Stimulated activated CD4-positive, alpha-beta T cell treated with anti-CD3 and anti-CD28 coated beads, Interleukin-1b, Interleukin-23, amount 100 ng/mL, for 24 hours (primary cell): ENCODE measurements around the gene ERFL.
"Not testable (repeated sequence)": the region's sequence is repeated elsewhere in the genome, so short reads cannot be mapped to it uniquely, and the experiment has no call there.

Experiments used
- DNase-seq, 4 experiments: peaks; one replicate each; pipeline ENCODE4 v3.0.0-alpha.2; 2020; ENCODE audit warnings: low read depth in 4 of 4, low spot score in 1 of 4

Gene ERFL

GRCh38 chr19:41914424-41914834 is 13.8 kb downstream of the ERFL start:
- not testable (repeated sequence) for DNase-seq

GRCh38 chr19:41913538-41914423 is 14.5 kb downstream of the ERFL start:
- no peak for DNase-seq

- DNase-seq = no peak
These were observed 15.2 kb downstream of the ERFL start for GRCh38 chr19:41912899-41913537.

- DNase-seq = no peak
These were observed 16.1 kb downstream of the ERFL start for GRCh38 chr19:41911889-41912731.

DNA sequence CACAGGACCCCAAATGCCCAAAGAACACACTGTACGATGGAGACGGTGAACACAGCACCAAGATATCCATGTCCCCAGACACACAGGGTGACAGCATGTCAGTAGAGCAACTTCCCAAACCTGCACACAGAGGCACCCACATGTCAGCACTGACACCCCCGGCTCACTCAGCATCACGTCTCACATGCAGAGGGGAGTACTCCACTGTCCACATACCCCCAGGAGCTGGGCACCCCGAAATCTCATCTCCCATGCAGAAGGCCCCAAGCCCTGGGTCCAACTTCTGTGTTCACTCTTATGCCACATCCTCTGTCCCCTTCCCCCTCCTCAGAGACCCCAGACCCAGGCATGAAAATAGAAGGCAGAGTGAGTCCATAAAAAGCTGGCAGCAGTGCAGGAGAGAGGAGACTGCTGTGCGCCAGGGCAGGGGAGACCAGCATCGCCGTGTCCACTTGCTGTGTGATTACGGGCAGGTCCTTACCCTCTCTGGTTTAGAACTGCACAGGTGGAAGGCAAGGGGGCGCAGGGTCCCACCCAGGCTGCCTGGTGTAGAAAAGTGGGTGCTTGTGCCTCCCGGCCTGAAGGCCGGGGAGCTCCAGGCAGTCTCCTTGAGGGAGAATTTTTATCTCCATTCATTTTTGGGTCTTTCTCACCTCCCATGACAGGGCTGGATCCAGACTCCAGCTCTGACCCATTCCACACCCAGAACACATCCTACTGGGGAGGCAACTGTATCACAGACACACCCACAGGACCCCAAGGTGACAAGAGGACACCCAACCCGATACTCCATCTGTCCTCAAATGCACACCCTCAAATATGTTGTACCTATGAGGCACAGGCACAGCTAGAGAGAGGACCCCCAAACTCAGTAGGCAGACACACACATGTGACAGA is 17.0 kb downstream of the ERFL start:
- DNase-seq = no peak

DNA sequence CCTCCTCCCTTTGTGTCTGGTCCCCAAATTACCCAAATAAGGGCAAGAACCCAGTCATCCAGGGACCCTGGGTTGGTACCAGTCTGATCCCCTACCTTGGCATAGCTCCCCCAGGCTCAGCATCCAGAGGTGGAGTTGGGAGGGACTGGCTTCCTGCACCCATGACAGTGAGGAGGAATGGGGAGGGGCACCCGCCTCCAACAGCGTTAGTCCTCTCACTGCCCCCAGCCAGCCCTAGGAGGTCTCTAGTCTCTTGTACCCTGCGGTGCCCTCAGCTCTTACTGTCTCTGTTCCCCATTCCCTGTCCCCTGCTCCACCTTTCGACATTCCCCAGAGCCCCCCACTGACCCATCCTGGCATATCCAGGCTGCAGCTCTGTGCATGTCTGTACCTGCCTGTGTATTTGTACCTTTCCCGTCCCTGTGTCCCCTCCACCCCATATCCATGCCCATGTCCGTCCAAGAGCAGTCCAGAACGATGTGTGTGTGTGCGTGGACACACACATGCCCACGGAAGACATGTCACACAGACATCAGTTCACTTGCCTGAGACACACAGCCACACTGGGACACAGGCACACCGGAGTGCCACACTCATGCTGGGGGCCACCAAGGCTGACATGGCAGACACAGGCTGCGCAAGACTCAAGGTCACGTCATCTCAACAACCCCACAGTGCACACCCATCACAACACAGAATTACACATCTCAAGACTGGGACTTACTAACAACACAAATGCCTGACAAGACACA is 17.8 kb downstream of the ERFL start:
- no peak for DNase-seq

DNA sequence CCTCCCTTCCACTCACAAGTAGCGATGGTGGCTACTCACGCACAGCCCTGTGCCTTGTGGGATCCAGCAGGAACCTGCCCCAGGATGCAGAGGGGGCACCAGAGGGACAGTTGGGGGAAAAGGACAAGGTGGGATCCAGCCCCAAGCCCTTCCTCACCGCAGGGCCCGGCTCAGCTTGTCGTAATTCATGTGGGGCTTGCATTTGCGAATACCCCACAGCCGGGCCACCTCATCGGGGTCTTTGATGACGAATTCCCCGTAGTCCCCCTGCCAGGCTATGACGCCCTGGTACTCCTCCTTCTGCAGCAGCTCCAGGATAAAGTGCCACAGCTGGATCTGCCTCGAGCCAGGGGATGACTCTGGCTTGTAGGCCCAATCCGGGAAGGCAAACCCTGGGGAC is 18.5 kb downstream of the ERFL start:
- no peak for DNase-seq

- no peak for DNase-seq
These were observed 19.4 kb downstream of the ERFL start for GRCh38 chr19:41908724-41909464.

GRCh38 chr19:41907994-41908615 is 20.1 kb downstream of the ERFL start:
- no peak for DNase-seq

DNA sequence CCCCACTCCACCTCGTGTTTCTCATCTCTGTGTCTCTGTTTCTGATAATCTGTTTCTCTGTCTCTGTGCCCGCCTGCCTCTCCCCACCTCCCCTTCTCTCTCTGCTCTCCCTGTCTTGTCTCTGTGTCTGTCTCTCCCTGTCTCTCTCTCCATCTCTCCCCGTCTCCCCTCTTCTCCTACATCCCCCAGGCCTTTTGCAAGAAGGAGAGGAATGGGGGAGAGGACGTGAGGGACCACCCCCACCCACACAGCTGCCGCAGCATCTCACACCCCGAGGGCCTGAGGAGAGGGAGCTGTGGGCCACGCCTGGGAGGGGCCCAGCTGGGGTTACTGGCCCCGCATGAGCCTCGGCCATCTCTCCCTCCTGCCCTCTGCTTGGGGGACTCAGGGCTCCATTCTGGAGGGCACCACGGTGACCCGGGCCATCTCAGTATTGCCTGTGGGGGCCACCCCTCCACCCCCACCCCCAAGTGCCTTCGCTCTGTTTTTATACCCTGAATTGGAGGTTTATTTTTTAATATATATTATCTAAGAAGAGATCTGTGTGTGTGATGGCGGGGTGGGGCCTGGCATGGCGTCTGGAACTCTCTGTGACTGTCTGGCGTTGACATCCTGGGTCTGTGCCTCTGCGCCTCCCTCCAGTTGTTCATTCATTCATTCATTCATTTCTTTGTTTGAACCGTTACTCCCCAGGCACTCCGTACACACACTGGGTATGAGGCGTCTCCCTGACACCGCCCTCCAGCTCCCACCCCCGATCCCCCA is 21.2 kb downstream of the ERFL start:
- DNase-seq = no peak

GRCh38 chr19:41906271-41906670 is 22.0 kb downstream of the ERFL start:
- DNase-seq = no peak

GRCh38 chr19:41905273-41906002 is 22.8 kb downstream of the ERFL start:
- DNase-seq = no peak

- DNase-seq = no peak
These were observed 24.0 kb downstream of the ERFL start for GRCh38 chr19:41904118-41904870.

- DNase-seq = no peak
These were observed 24.9 kb downstream of the ERFL start for GRCh38 chr19:41903193-41903953.

GRCh38 chr19:41902594-41902993 is 25.7 kb downstream of the ERFL start:
- no peak for DNase-seq
